ENCODE data around the gene IP6K1.

IP6K1 gene

GRCh38 chr3:49727154-49727923 is 59.0 kb downstream of the IP6K1 start:
- TF ChIP-seq, protein P1, sequence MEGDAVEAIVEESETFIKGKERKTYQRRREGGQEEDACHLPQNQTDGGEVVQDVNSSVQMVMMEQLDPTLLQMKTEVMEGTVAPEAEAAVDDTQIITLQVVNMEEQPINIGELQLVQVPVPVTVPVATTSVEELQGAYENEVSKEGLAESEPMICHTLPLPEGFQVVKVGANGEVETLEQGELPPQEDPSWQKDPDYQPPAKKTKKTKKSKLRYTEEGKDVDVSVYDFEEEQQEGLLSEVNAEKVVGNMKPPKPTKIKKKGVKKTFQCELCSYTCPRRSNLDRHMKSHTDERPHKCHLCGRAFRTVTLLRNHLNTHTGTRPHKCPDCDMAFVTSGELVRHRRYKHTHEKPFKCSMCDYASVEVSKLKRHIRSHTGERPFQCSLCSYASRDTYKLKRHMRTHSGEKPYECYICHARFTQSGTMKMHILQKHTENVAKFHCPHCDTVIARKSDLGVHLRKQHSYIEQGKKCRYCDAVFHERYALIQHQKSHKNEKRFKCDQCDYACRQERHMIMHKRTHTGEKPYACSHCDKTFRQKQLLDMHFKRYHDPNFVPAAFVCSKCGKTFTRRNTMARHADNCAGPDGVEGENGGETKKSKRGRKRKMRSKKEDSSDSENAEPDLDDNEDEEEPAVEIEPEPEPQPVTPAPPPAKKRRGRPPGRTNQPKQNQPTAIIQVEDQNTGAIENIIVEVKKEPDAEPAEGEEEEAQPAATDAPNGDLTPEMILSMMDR (IDR thresholded peaks at IDR 0.05; ENCODE audit: low read depth, low read length) = no peak
- no peak overlapping the region for H3K4me3 ChIP-seq (ENCODE audit: low read depth, low read length)

GRCh38 chr3:49725906-49726681 is 60.2 kb downstream of the IP6K1 start:
- TF ChIP-seq, protein P1 (IDR thresholded peaks at IDR 0.05; ENCODE audit: low read depth, low read length) = no peak
- H3K4me3 ChIP-seq (ENCODE audit: low read depth, low read length) = no peak overlapping the region

- TF ChIP-seq, protein P1 (IDR thresholded peaks at IDR 0.05; ENCODE audit: low read depth, low read length) = no peak
Measured at GRCh38 chr3:49724586-49724985, 61.8 kb downstream of the IP6K1 start.

GRCh38 chr3:49723628-49724551 is 62.5 kb downstream of the IP6K1 start, which contains the start of gene GMPPB:
GMPPB (minus strand) TSS chr3:49723951; CDS start chr3:49723726, 225 bp downstream.
- H3K4me3 ChIP-seq (ENCODE audit: low read depth, low read length) = peak within 1 kb of the TSS; percentile 98
- TF ChIP-seq, protein P1 (IDR thresholded peaks at IDR 0.05; ENCODE audit: low read depth, low read length) = no peak

More at GRCh38 chr3:49724586-49724985, 61.8 kb downstream of the IP6K1 start:
- peak overlapping the region; percentile 59 for H3K4me3 ChIP-seq (ENCODE audit: low read depth, low read length)

DNA sequence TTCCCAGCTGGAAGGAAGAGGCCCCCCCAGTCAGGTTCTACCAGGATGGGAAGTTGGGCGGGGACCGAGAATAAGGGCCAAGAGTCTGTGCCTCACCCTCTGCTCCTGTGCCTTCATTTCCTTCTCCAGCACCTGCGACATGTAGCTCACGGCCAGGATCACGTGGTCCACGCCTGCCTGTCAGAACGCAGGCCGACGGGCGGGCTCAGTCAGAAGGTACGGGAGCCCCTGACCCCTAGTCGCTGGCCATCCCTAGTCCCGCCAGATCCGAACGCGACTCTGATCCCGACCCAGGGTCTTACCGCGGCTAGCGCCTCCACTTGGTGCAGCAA is 63.1 kb downstream of the IP6K1 start:
- TF ChIP-seq, protein P1 (IDR thresholded peaks at IDR 0.05; ENCODE audit: low read depth, low read length) = no peak
- H3K4me3 ChIP-seq (ENCODE audit: low read depth, low read length) = peak overlapping the region; percentile 98

- TF ChIP-seq, protein P1 (IDR thresholded peaks at IDR 0.05; ENCODE audit: low read depth, low read length) = no peak
- H3K4me3 ChIP-seq (ENCODE audit: low read depth, low read length) = peak overlapping the region; percentile 98
Measured at GRCh38 chr3:49722896-49723295, 63.4 kb downstream of the IP6K1 start.
